HG02885 (cell line): ENCODE results near the gene GPATCH4.
A peak's percentile ranks its signal among the peaks of the same experiment; 100 is the strongest.
"Not testable (repeated sequence)": the region's sequence is repeated elsewhere in the genome, so short reads cannot be mapped to it uniquely, and the experiment has no call there.

Experiments
- ATAC-seq: cut with Tn5 transposase; IDR thresholded peaks from one replicate; pipeline ENCODE4 v1.9.1; 2021; ENCODE audit warnings: mild to moderate bottlenecking; ENCODE audit not compliant: unreplicated experiment, poor library complexity

Gene GPATCH4

DNA sequence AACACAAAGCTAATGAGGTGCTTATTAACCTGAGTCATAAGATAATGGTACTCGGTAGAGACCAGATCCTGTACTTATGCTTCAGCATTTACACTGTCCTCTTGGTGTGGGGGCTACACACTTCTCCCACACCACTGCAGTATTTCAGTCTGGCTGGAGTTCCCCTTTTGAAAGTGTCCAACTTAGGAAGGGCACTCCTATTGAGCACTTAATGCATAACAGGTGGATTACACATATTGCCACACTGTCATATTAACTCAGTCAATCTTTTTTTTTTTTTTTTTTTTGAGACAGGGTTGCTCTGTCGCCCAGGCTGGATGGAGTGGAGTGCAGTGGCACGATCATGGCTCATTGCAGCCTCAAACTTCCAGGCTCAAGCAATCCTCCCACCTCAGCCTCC lies 1.5 kb downstream of the GPATCH4 start:
- no peak for ATAC-seq

DNA sequence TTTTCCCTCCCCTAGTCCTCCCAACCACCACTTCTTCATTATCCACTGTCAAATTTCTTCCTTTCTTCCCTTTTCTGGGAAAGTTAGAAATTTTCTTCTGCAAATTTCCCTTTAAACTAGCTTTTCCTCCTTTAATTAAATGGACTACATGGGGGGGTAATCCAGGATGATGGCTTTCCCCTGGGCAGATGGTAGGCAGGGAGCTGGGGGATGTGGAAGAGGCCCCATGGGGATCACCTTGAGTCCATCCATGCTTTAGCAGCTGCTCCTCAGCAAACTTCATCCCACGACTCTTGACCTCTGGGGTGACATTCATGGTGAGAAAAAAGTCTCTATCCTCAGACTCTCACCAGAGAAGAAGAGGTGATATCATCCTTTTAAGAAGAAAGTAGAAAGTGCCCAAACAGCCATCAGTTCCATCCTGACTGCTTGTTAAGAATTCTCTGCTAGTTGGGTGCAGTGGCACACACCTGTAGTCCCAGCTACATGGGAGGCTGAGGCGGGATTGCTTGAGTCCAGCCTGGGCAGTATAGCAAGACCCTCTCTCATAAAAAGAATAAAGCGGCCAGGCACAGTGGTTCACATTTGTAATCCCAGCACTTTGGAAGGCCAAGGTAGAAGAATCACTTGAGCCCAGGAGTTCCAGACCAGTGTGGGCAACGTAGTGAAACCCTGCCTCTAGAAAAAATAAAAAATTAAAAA lies 2.4 kb downstream of the GPATCH4 start:
- no peak for ATAC-seq

DNA sequence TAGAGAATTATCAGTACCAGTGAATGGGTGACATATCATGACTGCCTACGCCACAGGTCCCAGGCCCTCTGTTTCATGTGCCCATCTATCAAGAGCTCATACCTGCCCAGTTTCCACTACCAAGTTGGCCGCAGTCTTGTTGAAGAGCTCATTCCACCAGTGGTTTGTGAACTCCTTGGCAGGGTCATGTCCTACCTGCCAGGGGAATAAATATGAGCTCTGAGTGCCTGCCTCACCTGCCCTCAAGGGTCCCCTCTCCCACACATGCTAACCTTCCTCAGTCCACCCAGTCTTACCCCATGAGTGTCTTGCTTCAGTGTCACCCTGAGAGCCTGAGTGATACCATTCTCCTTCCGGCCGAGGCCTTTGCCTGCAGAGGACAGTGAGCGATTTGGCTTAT lies 3.2 kb downstream of the GPATCH4 start:
- ATAC-seq: no peak

DNA sequence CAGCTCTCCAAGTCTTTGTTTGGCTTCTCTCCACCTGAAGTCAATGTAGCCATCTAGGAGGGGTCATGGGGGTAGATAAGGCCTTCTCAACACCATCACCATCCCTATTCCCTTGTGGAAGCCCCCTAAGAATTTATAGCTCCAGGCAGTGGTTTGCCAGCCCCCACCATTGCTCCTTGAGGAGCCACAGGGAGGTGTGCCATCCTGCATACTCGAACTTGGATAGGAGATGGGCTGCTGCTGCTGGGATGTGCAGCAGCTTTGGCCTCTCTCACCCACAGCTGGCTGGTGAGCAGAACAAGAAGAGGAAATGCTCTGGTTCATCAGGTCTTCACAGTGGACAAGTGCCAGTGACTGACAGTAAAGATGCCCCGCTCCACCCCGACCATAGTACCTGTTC lies 4.9 kb downstream of the GPATCH4 start:
- no peak for ATAC-seq

DNA sequence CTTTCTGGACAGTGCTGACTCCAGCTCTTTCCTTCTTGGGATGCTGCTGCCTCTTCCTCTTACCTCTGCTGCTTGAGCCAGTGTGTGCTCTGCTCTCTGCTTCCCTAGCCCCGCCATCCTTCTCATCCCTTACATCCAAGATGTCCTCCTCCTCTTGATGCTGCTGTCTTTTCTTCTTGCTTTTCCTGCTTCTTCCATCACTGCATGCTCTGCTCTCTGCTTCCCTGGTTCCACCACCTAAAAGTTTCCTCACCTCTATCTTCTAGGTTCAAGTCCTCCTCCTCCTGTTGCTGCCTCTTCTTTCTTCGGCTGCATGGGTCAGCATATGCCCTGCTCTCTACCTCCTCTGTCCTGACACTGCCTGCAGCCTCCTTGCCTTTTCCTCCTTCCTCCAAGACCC lies 6.3 kb downstream of the GPATCH4 start:
- ATAC-seq: no peak

DNA sequence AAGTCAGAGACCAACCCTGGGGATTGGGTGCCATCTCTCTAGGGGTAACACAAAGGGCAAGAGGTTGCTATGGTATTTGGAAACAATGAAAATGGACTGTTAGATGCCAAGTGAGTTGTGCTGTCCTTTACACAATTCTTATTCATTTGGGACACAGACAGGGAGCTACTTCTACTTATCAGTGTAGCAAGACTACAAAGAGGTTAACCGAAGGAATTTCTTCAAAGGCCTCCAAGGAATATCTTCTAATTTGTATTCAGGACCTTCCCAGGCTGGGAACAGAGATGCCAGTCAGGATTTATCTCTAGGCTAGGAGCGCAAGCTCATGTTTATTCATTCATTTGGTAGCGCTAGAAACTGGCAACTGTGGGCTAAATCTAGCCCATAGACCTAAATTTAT lies 7.1 kb downstream of the GPATCH4 start:
- no peak for ATAC-seq

DNA sequence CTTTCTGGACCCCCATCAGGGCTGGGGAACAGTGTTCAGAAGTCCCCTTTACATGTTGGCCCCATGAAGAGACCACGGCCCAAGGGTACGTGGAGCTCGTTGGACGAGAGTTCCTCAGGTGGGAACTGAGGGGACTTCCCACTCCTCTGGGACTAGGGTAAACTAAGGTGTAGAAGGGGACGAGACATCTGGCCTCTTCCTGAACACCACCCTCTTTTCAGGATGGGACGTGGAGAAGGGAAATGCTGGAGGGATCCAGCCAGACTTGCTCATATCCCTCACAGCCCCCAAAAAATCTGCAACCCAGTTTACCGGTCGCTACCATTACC lies 7.7 kb downstream of the GPATCH4 start:
- ATAC-seq: no peak

DNA sequence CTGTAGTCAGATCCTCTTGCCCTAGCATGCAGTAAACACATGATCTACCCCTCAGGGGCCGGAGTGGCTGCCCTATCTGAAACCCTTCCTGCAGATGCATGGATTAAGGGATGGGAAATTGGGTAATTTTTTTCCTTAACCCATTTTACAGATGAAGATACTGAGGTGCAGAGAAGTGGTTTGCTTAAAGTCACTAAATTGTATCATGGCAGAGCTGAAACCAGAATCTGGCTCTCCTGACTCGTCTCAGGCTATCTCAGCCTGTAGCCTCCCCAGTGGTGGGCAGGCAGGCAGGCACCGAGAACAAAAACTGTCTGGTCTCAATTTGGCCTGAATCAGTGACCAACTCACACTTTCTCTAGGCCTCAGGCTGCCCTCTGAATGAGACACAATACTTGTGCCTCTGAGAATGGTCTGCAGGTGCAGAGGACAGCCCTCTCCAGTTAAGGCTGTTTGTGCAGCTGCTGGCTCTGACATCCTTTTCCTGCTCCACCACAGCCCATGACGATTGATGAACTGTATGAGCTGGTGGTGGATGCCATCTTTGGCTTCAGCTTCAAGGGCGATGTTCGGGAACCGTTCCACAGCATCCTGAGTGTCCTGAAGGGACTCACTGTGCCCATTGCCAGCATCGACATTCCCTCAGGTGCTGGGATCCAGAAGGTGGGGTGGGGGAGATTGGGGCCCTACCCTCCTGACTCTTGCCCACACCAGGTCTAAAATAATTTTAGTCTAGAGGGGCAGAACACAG lies 8.2 kb downstream of the GPATCH4 start:
- no peak for ATAC-seq

DNA sequence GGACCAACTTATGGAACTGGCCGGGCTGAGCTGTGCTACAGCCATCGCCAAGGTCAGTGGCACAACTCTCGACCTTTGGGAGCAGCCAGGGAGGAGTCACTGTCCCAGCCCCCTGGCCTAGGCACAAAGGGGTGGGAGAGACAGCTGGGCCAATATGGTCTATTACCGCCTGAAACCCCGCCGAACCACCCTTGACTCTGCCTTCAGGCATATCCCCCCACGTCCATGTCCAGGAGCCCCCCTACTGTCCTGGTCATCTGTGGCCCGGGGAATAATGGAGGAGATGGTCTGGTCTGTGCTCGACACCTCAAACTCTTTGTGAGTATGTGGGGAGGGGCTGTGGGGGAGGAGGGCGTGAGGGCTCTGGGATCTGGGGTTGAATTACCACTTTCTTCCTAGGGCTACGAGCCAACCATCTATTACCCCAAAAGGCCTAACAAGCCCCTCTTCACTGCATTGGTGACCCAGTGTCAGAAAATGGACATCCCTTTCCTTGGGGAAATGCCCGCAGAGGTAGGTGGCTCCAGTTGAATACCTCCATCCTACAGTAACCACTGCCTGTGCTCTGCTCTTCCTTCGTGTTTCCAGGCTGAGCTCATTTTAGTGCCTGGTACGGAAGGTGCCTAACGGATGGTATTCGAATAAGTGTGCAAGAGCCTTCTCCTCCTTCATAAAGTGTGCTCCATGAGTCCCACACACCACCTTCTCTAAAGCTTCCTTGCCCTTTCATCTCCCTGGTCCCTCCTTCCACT lies 8.9 kb downstream of the GPATCH4 start:
- peak; percentile 17 for ATAC-seq

DNA sequence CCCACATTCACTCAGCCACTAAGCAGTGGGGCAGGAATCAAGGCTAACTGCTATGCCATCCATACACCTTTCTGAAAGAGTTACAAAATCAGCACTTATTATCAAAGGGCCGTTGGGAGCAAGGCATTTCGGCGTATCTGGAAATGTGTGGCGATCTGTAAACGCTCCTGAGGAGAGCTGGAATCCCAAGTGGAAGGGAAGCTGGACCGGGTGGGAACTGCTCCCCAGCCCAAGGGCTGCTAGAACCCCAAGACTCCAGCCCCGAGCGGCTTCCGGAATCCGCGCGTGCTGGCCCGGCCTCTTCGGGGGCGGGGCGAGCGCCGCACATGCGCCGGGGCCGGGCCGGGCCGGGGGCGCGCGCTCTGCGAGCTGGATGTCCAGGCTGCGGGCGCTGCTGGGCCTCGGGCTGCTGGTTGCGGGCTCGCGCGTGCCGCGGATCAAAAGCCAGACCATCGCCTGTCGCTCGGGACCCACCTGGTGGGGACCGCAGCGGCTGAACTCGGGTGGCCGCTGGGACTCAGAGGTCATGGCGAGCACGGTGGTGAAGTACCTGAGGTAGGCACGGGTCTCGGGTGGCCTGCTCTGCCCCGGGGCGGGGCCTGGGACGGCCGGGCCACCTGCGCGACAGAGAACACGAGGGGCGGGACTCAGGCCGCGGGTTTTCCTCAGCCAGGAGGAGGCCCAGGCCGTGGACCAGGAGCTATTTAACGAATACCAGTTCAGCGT lies 9.7 kb downstream of the GPATCH4 start, which contains the start of gene NAXE:
TSS of gene NAXE (plus strand) at position 345 of the 726 bp plus-strand sequence. CDS start at position 374, 29 bp downstream.
- ATAC-seq: peak; percentile 88

DNA sequence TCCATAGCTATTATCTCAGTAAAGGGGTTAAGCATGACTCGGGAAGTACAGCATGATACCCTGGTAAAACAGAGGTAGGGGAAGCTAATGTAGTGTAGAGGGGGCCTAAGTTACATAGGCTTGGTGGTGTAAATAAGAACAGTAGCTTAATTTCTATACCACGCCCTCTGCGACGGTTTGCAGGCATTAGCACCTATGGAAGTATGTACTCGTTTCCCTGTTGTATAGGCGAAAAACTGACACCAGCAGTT lies 10.2 kb downstream of the GPATCH4 start:
- ATAC-seq: no peak

DNA sequence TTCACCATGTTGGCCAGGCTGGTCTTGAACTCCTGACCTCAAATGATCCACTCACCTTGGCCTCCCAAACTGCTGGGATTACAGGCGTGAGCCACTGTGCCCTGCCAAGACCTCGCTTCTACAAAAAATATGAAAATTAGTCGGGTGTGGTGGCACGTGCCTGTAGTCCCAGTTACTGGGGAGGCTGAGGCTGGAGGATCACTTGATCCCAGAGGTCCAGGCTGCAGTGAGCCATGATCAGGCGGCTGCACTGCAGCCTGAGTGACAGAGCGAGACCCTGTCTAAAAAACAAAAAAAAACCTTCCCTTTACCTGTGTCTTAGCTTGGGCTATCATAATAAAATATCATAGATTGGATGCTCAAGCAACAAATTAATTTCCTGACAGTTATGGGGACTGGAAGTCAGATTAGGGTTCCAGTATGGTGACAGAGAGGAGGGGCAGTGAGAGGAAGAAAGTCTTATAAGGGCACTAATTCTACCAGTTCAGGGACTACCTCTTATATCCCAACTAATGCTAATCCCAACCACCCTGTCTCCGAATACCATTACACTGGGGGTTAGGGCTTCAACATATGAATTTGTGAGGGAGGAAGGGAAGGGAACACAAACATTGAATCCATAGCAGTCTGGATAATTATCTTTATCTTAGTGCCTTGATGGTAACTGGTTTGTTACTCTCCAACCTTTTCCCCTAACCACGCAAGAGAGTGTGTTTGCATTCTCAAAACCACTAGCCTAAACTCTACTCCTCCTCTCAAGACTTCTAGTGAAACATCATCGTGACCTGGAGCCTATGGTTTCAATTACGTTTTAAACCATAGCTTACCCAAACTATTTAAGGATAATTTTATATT lies 10.7 kb downstream of the GPATCH4 start:
- ATAC-seq: no peak

DNA sequence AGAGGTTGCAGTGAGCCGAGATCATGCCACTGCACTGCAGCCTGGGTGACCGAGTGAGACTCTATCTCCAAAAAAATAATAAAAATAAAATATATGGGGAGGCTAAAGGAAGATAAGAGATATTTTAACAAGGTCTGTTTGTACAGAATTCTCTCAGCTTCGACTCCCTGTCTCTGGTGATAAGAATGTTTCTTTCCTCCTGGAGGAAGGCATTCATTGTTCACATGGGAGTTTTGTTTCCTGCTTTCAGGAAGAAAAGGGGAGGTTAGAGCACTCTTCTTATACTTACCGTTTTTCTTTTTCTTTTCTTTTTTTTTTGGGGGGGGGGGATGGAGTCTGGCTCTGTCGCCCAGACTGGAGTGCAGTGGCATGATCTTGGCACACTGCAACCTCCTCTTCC lies 11.7 kb downstream of the GPATCH4 start:
- ATAC-seq: no peak

DNA sequence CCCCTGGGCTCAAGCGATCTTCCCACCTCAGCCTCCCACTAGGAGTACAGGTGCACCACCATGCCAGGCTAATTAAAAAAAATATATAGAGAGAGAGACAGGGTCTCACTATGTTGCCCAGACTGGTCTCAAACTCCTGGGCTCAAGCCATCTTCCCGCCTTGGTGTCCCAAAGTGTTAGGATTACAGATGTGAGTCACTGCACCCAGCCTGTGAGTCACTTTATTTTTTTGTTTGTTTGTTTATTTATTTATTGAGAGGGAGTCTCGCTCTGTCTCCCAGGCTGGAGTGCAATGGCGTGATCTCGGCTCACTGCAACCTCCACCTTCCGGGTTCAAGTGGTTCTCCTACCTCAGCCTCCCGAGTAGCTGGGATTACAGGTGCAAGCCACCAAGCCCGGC lies 13.4 kb downstream of the GPATCH4 start:
- not testable (repeated sequence) for ATAC-seq

DNA sequence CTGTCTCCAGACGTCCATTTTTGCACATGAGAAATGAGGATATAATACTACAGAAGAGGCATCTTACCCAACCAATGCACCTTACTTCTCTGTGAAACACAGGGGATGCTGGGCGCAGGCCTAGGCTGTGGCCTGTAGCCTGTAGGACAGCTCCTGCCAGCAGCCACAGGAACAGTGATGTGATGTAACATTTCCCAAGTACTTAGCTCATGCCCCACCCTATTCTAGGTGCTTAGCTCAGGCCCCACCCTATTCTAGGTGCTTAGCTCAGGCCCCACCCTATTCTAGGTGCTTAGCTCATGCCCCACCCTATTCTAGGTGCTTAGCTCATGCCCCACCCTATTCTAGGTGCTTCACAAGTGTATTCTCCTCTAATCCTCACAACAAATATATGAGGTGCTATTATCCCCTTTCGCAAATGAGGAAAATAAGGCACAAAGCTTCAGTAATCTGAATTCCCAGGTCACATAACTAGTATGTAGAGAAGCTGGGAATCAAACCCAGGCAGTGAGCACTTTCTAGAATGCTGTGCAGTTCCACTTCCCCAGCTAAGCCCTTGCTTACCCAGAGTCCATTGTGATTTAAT lies 14.3 kb downstream of the GPATCH4 start:
- no peak for ATAC-seq

DNA sequence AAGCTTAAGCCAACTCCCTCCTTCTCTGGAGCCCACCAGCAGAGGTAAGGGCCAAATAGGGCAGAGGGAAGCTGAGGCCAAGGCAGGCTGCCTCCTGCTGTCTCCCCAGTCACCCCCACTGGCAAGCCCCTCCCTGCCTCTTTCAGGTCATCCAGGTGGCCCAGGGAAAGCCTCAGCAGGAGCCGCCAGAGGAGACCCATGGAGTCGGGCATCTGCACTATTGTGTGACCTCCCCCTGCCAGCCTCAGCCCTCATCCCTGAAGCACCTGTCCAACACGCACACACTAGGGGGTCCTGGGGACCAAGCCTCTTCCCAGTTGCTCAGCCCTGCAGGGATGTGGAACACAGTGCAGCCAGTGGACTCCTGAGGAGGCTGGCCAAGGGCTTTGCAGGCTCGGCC lies 15.0 kb downstream of the GPATCH4 start:
- no peak for ATAC-seq

DNA sequence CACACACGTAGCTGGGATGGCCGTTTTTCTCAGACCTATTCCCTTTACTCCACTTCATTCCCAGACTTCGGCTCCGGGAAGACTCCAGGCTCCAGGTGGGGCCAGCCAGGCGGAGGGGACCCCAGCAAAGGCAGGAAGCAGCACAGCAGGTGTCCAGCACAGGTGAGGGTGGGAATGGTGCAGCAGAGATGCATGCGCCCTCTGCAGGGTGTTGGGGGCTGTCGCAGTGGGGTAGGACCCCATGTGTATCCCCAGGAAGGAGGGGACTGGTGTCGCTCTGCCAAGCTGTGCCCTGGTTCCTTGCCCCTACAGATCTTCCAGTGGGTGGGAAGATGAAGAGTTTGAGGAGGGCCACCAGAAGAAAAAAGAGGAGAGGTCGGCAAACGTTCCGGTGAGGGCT lies 16.5 kb downstream of the GPATCH4 start:
- no peak for ATAC-seq

DNA sequence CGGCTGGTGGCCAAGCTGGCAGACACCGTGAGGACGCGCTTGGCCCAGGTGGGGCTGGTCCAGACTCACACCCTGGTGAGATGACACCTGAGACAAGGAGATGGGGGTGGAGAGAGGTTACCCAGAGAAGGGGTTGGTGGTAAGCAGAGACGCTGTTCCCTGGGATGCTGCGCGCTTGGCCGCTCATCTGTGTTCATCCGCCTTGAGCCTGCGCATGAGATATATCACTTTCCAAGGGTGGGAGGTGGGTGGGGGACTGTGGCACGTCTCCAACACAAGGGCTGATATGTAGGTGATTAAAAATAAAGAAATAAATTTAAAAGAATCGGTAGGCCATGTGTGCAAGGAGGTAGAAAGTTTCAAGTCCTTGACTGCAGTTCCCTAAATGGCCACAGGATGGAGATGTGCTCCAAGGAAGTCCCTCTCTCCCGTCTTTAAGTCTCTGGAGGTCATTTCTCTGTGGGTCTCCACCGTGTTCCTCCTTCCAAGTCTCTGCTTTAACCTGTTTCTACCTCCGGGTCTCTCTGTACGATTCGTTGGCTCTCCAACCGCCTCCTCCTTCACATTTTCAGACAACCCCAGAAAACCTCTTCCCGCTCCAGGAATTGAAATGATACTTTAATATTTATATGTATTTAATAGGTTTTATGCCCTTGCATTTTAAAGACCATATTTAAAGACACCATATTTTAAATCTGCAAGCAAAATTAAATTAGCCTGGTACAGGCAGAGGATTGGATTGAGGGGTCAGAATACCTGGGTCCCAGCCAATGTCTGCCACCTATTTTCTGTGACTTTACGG lies 17.3 kb downstream of the GPATCH4 start:
- no peak for ATAC-seq
